AG10803 (cell line): ENCODE measurements around the gene ANKRD39.

ENCODE experiments used
- DNase-seq: peaks from one replicate; pipeline ENCODE4 v3.0.0; 2010; ENCODE audit warnings: low read depth
- H3K4me3 ChIP-seq: 2 replicates; pipeline ENCODE4 v1.5.1; 2011; ENCODE audit warnings: mild to moderate bottlenecking, low read length, control low read depth
- TF ChIP-seq, protein P1 (sequence below): conservative IDR thresholded peaks from 2 replicates; pipeline ENCODE4 v1.5.1; 2011; ENCODE audit warnings: mild to moderate bottlenecking, low read length, control low read depth, inconsistent platforms

The ANKRD39 gene, protein sequence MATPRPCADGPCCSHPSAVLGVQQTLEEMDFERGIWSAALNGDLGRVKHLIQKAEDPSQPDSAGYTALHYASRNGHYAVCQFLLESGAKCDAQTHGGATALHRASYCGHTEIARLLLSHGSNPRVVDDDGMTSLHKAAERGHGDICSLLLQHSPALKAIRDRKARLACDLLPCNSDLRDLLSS

DNA sequence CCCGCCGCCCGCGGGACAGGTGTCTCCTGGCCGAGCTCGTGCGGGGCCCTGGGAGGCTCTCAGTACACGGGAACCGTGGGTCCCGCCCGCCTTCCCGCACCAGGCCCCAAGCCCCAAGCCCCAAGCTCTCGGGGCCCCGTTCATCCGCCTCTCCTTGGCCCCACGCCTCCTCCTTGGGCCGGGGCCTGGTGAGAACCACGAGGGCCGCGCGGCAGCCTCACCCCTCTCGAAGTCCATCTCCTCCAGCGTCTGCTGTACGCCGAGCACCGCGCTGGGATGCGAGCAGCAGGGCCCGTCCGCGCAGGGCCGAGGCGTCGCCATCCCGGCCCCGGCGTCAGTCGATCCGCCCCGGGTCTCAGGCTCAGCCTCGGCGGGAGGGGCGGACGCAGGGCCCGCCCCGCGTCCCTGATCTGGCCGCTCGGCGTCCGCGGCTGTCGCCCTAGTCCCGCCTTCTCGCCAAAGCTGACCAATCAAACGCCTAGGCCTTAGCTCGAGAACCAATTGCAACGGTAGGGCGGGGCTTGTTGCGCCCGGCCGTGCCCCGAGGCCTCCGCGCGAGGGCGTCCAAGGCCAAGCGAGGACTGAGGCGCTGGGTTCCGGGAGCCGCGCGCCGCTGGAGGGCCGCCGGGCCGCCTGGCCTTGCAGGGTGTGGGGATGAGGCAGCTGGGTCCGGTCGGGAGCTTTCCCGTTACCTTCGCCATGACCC lies at the start of gene ANKRD39:
TSS of gene ANKRD39 (minus strand) at position 350 of the 706 bp plus-strand sequence. CDS start at position 321, 29 bp downstream.
- TF ChIP-seq, protein P1, sequence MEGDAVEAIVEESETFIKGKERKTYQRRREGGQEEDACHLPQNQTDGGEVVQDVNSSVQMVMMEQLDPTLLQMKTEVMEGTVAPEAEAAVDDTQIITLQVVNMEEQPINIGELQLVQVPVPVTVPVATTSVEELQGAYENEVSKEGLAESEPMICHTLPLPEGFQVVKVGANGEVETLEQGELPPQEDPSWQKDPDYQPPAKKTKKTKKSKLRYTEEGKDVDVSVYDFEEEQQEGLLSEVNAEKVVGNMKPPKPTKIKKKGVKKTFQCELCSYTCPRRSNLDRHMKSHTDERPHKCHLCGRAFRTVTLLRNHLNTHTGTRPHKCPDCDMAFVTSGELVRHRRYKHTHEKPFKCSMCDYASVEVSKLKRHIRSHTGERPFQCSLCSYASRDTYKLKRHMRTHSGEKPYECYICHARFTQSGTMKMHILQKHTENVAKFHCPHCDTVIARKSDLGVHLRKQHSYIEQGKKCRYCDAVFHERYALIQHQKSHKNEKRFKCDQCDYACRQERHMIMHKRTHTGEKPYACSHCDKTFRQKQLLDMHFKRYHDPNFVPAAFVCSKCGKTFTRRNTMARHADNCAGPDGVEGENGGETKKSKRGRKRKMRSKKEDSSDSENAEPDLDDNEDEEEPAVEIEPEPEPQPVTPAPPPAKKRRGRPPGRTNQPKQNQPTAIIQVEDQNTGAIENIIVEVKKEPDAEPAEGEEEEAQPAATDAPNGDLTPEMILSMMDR = peak; percentile 56
- DNase-seq = peak; percentile 97

DNA sequence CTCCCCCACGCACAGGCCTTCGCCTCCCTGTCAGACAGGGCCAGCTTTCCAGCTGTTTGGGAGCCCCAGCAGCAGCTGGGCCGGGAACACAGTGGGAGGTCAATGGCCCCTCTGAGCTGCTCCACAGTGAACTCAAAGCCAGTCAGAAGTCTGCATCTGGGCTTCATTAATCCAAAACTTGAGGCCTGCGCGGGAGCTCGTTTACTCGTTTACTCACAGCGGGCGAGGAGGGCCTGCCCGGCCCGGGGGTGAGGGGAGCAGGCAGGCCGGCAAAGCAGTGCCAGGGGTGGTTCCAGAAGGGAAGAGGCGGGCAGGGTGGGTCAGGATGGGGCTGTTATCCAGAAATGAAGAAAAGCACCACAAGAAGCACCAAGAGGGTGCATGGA lies 48.9 kb upstream of the ANKRD39 start:
- peak overlapping the region; percentile 15; the same call in 1 of the 2 replicates for H3K4me3 ChIP-seq
- peak; percentile 52 for DNase-seq
- TF ChIP-seq, protein P1 = no peak

More for the DNA sequence above, at the start of gene ANKRD39:
- H3K4me3 ChIP-seq = peak within 1 kb of the TSS; percentile 77

DNA sequence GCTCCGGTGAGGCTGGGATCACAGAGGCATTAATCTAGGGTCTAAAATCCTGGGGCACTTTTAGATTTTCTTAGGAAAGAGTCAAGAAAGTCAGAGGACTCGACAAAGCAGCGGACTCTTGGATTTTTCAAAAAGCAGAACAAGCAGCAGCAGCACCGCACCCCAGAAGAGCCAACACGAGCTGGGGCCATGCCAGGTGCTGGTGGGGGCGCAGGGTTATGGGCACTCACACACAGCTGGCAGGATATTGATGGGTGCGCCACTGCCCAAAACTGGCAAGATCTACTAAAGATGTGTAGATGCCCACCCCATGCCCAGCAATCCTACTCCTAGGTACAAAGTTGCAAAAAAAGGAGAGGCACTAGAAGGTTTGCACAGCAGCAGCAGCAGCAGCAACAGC lies 46.0 kb upstream of the ANKRD39 start:
- no peak overlapping the region for H3K4me3 ChIP-seq
- DNase-seq = no peak
- TF ChIP-seq, protein P1 = no peak

DNA sequence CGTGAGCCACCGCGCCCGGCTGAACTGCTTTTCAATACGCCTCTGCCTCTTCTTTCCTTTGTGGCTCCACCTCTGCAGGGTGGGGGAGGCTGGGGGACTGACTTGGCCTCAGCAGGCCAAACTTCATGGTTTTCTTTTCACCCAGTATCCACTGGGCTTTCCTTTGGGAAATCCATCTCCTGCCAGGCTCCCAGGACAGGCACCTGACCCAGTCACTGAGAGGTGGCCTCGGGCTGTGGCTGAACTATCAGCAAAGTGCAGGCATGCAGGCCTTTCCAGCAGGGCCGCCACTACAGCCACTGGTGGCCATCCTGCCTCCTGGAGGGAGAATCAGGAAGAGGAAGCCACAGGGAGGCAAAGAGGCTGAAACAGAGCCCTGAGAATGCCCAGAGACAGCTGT lies 45.5 kb upstream of the ANKRD39 start:
- H3K4me3 ChIP-seq = no peak overlapping the region
- TF ChIP-seq, protein P1 = no peak
- no peak for DNase-seq

DNA sequence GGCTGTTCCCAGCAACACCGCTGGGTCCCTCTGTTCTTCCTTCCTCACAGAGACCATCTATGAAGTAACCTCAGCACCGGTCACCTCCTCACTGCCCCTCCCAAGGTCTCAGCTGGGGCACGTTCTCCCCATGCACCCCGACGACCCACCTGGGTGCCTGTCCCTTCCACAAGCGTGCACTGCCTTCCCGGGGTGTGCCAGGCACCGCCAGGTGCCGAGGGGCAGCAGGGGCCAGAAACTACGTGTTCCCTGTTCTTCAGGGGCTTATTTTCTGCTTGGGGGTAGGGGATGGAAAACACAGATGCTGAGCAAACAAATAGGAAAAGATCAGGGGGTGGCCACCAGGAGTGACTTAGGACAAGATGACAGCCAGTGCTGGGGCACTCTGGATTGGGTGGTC lies 42.4 kb upstream of the ANKRD39 start:
- H3K4me3 ChIP-seq = no peak overlapping the region
- DNase-seq = no peak
- TF ChIP-seq, protein P1 = no peak

DNA sequence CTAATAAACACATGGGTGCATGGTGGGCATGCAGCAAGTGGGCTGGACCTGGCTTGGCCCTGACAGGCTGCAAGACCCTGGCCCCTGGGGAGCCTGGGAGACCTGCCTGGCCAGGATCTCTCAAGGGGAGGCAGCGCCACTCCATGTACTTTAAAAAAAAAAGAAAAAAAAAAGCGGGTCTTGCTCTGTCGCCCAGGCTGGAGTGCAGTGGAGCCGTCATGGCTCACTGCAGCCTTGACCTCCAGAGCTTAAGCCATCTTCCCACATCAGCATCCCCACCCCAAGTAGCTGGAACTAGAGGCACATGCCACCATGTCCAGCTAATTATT lies 41.6 kb upstream of the ANKRD39 start:
- TF ChIP-seq, protein P1 = no peak
- H3K4me3 ChIP-seq = no peak overlapping the region
- no peak for DNase-seq
